Fibroblast of gingiva (primary cell): Measurements from ENCODE around the gene SLC1A2.
"Not testable (repeated sequence)": the region's sequence is repeated elsewhere in the genome, so short reads cannot be mapped to it uniquely, and the experiment has no call there.

ENCODE experiments used
- DNase-seq: peaks from one replicate; pipeline ENCODE4 v3.0.0-alpha.2; 2011; ENCODE audit warnings: low read depth

Gene SLC1A2

DNA sequence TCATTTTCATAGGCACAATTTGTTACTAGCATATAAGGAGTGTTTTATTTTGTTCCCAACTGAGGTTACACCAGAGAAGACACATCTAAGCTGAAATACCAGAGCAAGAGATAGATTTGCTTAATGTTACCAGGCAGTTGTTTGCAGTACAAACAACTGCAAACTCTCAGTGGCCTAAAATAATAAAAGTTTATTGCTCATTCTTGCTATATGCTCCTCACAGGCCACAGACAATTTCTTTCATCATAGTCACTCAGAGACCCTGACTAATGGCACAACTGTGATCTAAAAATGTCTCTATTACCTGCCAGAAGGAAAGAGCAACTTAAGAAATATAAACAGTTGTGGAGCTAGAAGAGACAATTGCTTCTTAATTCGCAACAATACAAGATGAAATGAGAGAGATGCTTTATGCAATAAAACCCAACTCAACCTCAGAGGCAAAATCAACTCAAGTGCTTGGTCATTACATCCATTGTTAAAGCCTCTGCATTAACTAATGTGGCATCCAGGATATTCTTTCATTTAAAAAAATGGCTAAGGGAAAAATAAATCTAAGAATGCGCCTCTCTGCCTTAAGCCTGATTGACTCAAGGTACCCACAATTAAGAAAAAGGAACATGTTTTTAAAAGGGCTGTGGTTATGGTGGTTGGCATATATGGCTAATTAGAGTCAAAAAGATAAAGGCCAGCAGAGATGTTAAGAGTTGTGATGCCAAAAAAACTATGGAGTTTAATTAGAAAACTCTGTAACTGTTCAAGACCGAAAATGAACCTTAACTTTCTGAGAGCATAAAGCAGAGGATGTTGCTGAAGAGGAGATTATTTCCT is 176.7 kb downstream of the SLC1A2 start:
- no peak for DNase-seq

DNA sequence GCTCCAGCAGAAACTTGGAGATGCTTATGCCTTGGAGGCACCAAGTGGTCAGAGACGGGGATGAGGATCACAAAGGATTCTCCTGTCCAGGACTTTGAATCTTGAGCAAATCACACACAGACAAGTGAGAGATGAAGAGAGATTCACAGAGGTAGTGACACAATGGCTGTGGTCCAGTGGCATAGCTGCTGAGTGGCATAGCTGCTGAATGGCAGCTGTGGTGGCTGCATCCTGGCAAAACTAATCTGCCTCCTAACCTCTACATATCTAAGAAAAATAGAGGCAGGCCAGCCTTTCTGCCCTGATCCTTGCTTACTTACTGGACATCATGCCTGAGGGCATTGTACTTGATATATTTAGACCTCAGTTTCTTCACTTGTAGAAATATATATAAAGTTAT is 177.8 kb downstream of the SLC1A2 start:
- DNase-seq = no peak

DNA sequence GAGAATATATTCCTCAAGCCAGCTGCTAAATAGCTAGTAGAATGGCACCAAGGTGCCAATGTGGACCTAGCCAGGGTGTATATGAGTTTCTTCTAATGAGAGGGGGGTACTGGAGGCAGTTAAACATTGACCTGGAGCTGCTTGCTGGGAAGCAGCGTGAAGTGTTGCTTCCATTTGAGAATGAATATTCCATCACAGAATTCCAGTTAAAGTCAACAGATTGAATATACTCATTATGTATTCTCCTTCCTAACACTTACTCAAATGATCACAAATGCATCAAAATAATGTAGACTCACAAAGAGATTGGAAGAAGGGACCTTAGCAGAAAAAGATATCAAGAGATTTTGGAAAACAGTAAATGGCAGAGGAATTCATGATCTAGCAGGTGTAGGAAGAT is 178.3 kb downstream of the SLC1A2 start:
- DNase-seq = no peak

DNA sequence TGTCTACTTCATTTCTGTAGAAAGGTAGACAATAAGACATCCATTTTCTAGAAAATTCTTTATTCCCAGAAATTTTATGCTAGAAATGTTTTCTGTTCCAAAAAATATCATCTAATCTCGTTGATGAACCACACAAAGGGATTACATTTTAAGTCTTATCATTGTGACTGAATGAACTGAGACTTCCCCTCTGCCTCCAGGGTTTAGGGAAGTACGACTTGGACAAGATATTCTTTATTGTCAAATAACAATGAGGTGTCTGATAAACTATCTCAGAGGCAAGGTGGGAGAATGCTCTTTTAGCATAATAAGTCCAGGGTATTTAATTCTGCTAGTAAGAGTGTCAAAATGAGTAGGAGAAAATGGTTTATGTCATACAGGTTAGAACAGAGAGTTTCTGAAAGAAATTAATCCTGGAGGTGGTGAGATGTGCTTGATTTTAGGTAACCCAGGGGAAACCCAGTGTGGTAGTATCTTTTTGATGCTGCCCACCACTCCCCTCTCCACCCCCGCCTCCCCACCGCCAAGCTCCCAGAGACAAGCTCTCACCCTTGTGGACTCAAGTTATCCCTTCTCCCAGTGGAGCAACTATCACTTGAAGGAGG is 179.8 kb downstream of the SLC1A2 start:
- DNase-seq = no peak

DNA sequence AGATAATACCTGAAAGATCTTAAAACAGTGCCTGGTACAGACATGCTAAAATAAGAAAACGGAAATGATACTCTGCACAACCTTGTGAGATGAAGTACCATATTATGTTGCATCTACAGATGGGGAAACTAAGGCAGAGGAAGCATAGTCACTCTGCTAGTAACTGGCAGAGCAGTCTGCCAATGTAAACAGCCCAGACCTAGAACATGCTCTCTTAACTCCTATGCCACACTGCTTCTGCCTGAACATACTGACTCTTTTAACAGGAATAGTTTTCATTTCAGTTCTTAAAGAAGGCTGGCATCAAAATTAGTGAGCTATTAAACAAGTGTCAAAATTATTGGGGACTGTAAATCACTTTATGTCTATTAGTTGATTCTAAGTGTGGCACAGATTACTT is 180.5 kb downstream of the SLC1A2 start:
- DNase-seq = no peak

DNA sequence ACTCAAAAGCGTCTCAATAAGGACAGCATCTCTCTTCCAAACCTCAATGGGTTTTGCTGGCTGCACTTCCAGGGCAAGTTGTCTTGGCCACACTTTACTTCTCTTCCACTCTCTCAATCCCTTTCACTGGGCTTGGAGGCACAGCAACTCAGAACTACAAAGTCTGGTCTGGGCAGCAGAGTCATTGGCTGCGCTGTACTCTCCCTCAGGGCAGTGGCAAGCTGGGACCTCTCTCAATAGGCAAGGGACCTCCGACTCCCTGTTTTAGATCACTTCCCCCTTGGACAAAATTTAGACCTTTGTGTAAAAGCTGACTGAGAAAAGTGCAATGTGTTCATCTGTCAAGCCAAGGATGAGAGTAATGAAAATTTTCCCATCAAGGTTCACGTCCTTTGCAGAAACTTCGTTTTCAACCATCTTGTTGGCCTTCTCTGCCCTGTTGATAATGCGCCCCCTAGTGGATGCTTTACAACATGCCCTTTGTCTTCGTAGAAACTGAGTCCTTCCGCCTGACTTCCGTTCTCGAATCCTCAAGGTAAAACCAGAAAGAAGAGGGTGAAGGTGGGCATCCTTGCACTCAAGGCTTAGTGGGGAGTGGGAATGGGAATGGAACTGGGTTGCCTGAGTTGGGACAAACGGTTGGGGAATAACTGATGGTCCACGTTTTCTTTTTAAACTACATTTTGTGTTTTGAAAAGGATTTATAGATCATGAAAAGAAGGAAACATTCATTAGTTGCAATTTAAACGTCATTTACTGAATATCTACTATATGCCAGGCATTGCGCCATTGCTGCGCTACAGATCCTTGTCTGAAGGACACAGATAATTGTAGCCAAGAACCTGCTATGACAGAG is 181.3 kb downstream of the SLC1A2 start:
- DNase-seq = no peak

DNA sequence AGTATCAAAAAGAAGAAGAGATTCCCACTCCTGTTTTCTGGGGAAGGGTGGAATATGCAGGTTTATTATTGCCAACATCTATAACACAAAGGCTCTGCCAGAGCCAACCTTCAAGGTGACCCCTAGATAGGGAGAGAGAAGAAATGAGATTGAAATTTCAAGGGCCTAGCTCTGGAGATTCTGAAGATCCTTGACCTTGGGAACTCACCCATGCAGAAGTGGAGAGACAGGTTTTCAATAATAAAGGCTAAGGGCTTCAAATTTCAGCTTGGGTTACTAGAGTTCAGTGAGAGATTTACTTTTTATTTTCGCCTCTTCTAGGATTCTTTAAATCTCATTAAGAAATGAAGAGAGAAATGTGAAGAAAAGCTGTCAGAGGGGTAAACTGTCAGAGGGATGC is 182.0 kb downstream of the SLC1A2 start:
- DNase-seq = no peak

DNA sequence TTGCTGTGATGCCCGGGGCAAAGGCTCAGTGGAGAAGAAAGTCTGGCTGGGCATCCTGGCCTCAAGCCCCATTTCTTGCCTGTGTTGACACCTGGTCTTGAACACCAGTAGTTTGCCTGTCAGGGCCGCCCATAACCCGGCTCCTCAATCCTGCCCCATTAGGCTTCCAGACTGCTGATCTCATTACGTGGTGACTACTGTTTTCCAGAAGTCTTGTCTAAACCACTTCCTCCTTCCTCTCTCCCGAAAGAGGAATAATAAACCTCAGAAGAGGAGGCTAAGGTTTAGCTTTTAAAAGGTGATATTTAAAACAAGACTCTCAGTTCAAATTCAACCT is 182.7 kb downstream of the SLC1A2 start:
- DNase-seq = no peak

DNA sequence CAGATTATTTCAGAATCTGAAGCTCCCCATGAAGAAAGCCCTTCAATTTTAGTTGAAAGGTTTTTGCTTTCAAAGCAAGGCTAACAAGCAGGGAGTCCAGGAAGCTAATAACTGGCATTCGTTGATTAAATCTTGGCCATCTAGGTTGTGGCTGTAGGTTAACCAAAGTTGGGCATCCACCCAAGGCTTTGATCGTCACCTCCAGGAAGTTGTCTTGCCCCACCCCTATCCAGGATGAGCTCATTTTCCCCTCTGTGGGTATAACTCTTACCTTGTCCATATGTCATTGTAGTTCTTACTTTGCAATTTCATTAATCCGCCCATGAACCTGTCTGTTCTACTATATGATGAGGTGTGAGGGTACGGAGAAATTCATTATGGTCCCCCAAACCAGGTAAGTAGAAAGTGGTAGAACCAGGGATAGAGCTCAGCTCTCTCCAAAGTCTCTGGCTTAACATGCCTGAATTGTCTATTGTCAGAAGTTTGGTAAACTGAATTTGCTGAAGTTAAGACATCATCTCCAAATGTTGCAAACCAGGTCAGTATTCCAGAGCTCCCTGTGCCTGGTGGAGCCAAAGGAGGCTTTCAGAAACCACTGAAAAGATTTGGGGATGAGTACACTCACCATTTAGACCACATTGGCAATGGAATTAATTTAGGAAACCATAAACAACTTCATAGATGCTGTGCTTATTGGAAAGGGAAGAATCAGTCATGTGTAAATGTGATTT is 183.3 kb downstream of the SLC1A2 start:
- DNase-seq = peak; percentile 29

DNA sequence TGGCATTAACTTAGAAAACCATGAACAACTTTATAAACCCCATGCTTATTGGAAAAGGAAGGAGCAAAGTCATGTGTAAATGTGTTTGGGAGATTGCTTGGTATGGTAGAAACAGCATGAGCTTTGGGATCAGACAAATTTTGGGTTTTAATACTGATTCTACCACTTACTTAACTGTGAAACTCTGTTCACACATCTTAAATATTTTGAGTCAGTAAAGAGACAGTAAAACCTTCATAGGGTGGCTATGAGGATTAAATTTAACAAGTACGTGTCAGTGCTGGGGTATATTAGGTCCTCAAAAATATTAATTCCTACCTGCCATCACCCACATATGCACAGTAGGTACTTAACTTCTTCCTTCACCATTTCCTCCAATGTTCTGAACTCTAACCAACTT is 183.9 kb downstream of the SLC1A2 start:
- DNase-seq = no peak

DNA sequence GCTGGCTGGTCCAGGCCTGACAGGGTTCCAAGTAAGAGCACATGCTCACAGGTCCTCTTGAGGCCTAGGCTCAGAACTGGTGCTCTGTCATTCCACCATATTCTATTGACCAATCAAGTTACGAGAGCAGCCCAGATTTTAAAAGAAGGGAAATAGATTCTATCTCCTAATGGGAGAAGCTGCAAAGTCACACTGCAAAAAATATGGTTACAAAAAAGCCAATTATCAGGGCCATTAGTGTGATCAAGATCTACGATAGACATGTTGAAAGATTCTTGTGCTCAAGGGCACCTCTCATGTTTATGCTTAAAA is 184.2 kb downstream of the SLC1A2 start:
- DNase-seq = no peak

DNA sequence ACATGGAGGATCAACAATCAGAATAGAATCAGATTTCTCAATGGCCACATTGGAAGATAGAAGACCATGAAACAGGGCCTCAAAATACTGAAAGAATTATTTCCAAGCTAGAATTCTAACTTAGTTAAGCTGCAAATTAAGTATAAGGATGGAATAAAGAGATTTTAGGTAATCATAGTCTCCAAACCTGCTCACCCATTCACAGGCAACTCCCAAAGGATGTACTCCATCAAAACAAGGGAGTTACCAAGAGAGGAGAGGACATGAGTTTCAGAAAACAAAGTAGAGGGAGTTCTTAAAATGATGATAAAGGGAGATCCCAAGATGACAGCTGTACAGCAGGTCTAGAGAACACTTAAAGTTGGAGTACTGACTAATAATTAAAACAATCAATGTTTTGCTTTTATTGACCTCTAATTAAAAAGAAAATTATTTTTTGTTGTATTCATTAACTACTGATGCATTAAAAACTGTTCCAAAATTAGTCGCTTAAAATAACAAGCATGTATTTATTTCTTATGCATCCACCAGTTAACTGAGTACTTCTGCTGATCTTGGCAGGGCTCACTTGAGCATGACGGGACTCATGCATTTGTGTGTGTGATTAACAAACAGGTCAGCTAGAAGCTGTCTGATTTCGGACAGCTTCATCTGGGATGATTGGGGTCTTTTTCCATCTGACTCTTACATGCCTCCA is 184.8 kb downstream of the SLC1A2 start:
- no peak for DNase-seq

DNA sequence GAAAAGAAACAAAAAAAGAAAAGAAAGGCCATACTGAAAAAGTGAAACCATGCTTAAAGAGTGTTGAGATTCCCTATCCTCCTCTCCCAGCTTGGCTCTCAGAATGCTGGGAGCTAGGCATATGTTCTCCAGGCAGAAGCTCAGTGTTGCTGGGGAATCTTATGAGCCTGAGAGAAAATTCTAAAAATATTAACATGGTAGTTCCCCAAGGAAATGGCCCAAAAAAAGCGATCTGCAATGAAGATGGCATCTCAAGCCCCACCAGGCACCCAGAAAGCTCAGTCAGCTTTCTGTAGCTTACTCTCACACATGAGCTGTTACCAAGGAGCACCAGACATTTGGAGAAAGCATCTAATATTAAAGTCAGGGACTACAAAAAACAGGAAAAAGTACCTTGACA is 185.8 kb downstream of the SLC1A2 start:
- no peak for DNase-seq

DNA sequence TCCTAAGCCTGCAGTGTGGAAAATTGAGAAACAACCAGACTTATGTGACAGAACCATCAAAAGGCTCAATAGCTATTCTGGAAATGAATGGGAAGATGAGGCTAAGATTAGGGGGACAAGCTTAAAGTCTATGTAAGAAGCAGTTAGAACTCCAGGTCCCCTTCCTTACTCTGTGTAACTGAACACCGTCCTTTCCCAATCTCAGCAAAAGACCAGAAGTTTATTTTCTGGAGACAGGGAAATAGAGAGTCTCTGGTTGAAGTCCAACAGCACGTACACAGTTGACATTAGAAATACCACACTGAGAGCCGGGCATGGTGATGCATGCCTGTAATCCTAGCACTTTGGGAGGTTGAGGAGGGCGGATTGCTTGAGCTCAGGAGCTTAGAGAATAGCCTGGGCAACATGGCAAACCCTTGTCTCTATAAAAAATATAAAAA is 186.4 kb downstream of the SLC1A2 start:
- peak; percentile 47 for DNase-seq

DNA sequence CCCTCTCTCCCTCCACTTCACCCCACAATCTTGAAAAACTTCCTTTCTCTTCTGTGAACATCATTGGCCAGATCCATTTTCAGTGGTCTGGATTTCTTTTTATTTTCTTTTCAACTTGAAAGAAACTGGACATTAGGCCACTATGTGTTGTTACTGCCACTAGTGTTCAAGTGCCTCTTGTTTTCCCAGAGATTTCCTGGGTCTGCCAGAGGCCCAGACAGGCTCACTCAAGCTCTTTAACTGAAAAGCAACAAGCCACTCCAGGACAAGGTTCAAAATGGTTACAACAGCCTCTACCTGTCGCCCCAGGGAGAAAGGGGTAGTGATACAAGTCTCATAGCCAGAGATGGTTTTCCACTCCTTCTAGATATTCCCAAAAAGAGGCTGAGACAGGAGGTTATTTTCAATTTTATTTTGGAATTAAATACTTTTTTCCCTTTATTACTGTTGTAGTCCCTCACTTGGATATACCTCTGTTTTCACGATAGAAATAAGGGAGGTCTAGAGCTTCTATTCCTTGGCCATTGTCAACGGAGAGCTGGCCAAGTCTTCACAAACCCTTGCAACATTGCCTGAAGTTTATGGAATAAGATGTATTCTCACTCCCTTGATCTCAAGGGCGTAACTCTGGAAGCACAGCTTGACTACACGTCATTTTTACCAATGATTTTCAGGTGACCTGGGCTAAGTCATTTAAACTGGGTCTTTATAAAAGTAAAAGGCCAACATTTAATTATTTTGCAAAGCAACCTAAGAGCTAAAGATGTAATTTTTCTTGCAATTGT is 188.1 kb downstream of the SLC1A2 start:
- DNase-seq = no peak

DNA sequence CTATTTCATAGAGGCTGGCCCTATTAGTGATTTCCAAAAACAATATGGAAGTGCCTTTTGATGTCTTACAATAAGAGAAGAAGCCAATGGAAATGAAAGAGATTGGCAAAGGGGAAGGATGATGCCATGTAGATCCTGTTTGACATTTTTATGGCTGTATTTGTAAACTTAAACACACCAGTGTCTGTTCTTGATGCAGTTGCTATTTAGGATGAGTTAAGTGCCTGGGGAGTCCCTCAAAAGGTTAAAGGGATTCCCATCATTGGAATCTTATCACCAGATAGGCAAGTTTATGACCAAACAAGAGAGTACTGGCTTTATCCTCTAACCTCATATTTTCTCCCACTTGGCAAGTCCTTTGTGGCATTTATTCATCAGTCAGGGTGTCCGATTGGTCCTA is 189.0 kb downstream of the SLC1A2 start:
- DNase-seq = no peak

DNA sequence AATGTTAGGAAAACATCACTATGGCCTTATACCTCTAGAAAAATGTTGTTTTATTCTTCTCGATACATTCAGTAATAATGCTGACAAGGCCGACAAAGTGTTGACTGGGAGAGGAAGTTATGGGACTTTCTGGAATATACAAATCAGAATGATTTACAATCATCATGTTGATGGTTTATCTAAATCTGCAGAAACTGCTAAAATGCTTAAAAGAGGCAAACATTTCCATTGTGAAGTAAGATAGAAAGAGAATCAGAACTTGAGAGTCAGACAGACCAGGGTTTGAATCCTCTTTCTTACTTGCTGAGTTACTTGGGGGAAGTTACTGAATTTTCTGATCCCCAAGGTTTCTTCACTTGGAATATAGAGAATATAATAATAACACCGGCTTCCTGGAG is 191.0 kb downstream of the SLC1A2 start:
- no peak for DNase-seq

DNA sequence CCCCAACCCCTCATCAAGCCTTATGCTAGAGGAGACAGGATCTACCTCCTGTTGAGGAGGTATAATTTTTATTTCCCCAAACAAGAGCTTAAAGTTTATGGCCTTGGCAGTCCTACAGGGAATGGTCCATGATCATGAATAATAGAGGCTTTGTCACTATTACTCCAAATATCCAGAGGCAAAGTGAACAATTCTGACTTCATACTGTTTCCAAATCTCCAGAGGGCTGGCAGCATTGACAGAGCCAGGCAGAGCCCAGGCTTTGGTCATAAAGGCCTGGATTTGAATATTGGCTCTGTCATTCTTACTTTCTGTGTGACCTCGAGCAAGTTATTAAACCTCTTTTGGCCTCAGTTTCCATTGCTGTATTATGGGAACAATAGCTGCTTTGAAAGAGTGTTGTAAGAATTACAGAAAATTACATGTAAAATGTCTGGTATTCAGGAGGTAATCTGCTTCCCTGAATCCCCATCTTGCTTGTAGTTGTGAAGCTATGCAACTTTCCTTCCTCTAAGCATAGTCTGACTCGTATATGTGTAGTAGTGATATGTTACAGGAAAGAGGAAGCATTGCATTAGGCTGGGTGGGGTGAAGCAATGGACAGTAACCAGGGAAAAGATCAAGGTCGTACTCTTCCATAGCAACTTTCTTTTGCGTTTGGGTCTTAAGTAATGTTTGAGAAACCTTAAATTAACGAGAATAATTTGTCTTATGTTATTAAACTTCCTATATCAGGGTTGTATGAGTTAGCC is 191.6 kb downstream of the SLC1A2 start:
- DNase-seq = peak; percentile 30

DNA sequence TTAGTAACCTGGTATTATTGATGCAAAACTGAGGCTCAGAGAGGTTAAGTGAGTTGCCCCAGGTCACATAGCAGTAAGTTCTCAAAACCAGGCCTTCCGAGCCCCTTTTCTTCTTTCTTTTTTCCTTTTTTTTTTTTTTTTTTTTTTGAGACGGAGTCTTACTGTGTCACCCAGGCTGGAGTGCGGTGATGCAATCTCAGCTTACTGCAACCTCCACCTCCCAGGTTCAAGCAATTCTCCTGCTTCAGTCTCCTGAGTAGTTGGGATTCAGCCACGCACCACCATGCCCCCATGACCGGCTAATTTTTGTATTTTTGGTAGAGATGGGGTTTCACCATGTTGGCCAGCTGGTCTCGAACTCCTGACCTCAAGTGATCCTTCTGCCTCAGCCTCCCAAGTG is 192.6 kb downstream of the SLC1A2 start:
- DNase-seq = not testable (repeated sequence)

DNA sequence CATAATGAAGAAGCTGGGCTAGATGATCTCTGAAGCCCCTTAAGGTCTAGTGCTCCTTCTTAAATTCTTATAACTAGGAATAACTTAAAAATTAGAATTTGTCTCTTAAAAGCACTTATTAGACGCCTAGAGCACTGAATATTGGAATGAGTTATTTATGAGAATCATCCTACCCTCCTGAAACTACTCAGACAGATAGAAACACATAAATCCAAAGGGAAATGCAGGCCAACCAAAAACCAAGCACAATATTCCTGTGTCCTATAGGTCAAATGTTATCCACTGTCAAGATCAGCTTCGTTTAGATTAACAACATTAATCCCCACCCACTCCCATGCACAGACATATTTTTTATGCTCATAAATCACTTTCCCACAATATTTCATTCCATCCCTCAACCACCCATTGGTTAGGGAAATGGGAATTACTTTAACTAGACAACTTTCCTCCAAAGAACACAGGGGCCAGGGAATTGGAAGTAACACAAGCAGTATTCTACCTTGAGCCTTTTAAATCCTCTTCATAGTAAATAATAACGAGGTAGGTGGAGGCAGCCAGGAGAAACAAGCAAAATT is 193.3 kb downstream of the SLC1A2 start:
- no peak for DNase-seq
